H1 (cell line): Measurements from ENCODE around the gene NDUFA5. TPM values are rescaled to one million over a fixed set of nuclear protein-coding genes. Genes with fewer than 3 reads are reported as not detected.

Experiments used
- POLR2A ChIP-seq, 2 experiments: IDR thresholded peaks; 1 replicate in 1 of 2; 2 replicates in 1 of 2; pipeline ENCODE4 v1.6.1; 2011; ENCODE audit warnings: low read depth in 2 of 2, low read length in 2 of 2, mild to moderate bottlenecking in 2 of 2; ENCODE audit errors: control extremely low read depth in 1 of 2
- TCF12 ChIP-seq: IDR thresholded peaks from 2 replicates; pipeline ENCODE4 v1.6.1; 2011; ENCODE audit warnings: low read depth, mild to moderate bottlenecking, low read length
- polyA plus RNA-seq, 7 experiments: library from polyadenylated mRNA; depleted of rRNA in 3 of 7; stranded (reverse) in 5 of 7; unstranded in 2 of 7; fragments of >200 nt in 5 of 7; fragments of 200-250 nt in 2 of 7; gene quantifications; 1 replicate in 5 of 7; 2 replicates in 1 of 7; 4 replicates in 1 of 7; pipeline versions ENCODE4 v1.2.1 to v1.2.3, GENCODE V29; 2011 to 2013; ENCODE audit warnings: missing spikeins in 2 of 7, mixed read lengths in 2 of 7
- total RNA-seq: library from RNA; stranded (reverse); fragmentation: NEBNext Ultra II Directional; extraction: Animal tissue kit (Norgen Biotek cat#: 25700); gene quantifications from 2 replicates; pipeline ENCODE4 v1.2.1, GENCODE V29; 2021

Gene NDUFA5
- total and polyA plus RNA-seq, 2 of the 8 experiments (the other 6 are each of a cell fraction or from before 2014, with no cell fraction given) = 7.6 to 76.3 TPM

DNA sequence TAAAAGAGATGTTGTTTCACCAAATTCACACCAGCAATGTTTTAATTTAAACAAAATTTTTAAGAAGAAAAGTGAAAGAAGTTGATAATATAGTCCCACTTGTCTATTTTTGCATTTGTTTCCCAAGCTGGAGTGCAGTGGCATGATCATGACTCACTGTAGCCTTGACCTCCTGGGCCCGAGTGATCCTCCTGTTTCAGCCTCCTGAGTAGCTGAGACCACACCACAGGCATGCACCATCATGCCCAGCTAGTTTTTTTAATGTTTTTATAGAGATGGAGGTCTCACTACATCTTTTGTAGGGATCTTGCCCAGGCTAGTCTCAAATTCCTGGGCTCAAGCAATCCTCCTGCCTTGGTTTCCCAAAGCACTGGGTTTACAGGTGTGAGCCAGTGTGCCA is 14.1 kb upstream of the NDUFA5 start (continued):
- TF ChIP-seq POLR2A (IDR thresholded peaks at IDR 0.05; ENCODE audit: control extremely low read depth in 1 of 2, low read depth in 2 of 2, low read length in 2 of 2) (no peak), TCF12 (no peak)
